Measurements from ENCODE around the gene MAPT. TPM values are rescaled to one million over a fixed set of nuclear protein-coding genes. Genes with fewer than 3 reads are reported as not detected.

MAPT gene
- total RNA-seq, 1 experiment from 2014 or later = 8.3 TPM

DNA sequence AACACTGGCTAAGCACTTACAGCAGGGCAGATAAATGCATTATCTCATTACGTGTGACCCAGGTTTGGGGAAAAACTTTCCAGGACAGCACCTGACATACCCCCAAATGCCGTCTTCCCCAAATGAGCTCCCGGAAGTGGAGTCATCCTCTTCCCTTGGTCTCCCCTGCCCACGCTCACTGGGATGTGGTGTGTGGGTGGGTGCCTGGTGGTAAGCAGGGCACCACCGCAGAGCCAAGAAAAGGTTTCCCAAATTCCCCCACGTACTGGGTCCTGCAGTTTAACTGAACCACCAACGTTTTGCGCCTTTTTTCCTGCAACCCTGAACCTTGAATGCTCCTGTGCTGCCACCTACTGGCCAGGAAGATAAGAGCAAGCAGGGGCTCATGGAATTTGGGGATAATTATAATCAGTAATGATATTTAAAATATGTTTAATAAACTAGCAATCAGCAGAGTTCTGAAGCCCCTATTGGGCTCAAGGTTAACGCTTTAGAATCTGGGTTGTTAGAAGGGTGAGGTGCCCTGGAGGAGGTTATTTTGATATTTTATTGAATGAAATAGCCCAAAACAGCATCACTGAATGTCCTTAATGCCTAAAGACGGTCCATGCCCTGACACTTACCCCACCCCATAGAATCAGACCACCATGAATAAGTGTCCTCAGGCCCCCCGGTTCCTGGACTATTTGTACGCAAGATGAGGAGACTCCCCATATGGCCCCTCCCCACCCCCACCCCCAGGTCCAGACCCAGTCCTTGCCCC, 41.6 kb upstream of the MAPT start:
- intact Hi-C loops (cut with micrococcal nuclease; ENCODE audit: unreplicated experiment) = no loop called here
- Histone ChIP-seq H3K27me3 (replicated peaks; ENCODE audit: insufficient read depth, low read depth, low read length, poor library complexity) (no peaks in the 10 kb centered on the region), H3K4me1 (ENCODE audit: insufficient read depth, low read length, poor library complexity, severe bottlenecking) (no peaks in the 10 kb centered on the region), H3K27ac (ENCODE audit: low read depth, low read length, poor library complexity, severe bottlenecking) (no peak overlapping the region), H3K9me3 (ENCODE audit: low read depth, low read length, poor library complexity, severe bottlenecking) (no peaks in the 10 kb centered on the region), H3K4me3 (ENCODE audit: low read depth, low read length, poor library complexity, severe bottlenecking) (no peak overlapping the region), H3K36me3 (ENCODE audit: insufficient read depth, low read length, poor library complexity, severe bottlenecking) (no peaks in the 10 kb centered on the region)
- TF ChIP-seq CTCF (conservative IDR thresholded peaks at IDR 0.05; ENCODE audit: low read depth, low read length) = peak; percentile 76
- no peak for TF ChIP-seq EZH2 (IDR thresholded peaks at IDR 0.05; ENCODE audit: borderline replicate concordance, low read depth, low read length, poor library complexity, severe bottlenecking)
- DNase-seq (ENCODE audit: low spot score) = peak; percentile 58
- BruUV-seq (replicated peaks) = no TSS peak
- CTCF ChIA-PET = interaction anchor here (1.5 kb wide), 1 partner anchor 434 kb away, joined by 3 read pairs; no protein-coding TSS in a partner anchor
- POLR2A ChIA-PET (ENCODE audit: low non-redundant PET) = no interaction called here

- no TSS peak for BruUV-seq (replicated peaks)
- POLR2A ChIA-PET (ENCODE audit: low non-redundant PET) = no interaction called here
- TF ChIP-seq EZH2 (IDR thresholded peaks at IDR 0.05; ENCODE audit: borderline replicate concordance, low read depth, low read length, poor library complexity, severe bottlenecking) (no peak), CTCF (conservative IDR thresholded peaks at IDR 0.05; ENCODE audit: low read depth, low read length) (no peak)
- no peaks in the 10 kb centered on the region for H3K9me3 ChIP-seq (ENCODE audit: low read depth, low read length, poor library complexity, severe bottlenecking)
- no peaks in the 10 kb centered on the region for H3K36me3 ChIP-seq (ENCODE audit: insufficient read depth, low read length, poor library complexity, severe bottlenecking)
- no peak for DNase-seq (ENCODE audit: low spot score)
- H3K4me3 ChIP-seq (ENCODE audit: low read depth, low read length, poor library complexity, severe bottlenecking) = no peak overlapping the region
- CTCF ChIA-PET = no interaction called here
- intact Hi-C loops (cut with micrococcal nuclease; ENCODE audit: unreplicated experiment) = no loop called here
- H3K27me3 ChIP-seq (replicated peaks; ENCODE audit: insufficient read depth, low read depth, low read length, poor library complexity) = no peaks in the 10 kb centered on the region
- no peaks in the 10 kb centered on the region for H3K4me1 ChIP-seq (ENCODE audit: insufficient read depth, low read length, poor library complexity, severe bottlenecking)
- no peak overlapping the region for H3K27ac ChIP-seq (ENCODE audit: low read depth, low read length, poor library complexity, severe bottlenecking)
Observed at GRCh38 chr17:45854209-45854608, 40.1 kb upstream of the MAPT start.

GRCh38 chr17:45855691-45856336, 38.5 kb upstream of the MAPT start:
- intact Hi-C loops (cut with micrococcal nuclease; ENCODE audit: unreplicated experiment) = no loop called here
- H3K9me3 ChIP-seq (ENCODE audit: low read depth, low read length, poor library complexity, severe bottlenecking) = no peaks in the 10 kb centered on the region
- TF ChIP-seq CTCF (conservative IDR thresholded peaks at IDR 0.05; ENCODE audit: low read depth, low read length) (no peak), EZH2 (IDR thresholded peaks at IDR 0.05; ENCODE audit: borderline replicate concordance, low read depth, low read length, poor library complexity, severe bottlenecking) (no peak)
- ChIA-PET POLR2A (ENCODE audit: low non-redundant PET) (interaction anchor here (0.5 kb wide), 1 partner anchor 245 kb away, joined by 3 read pairs; no protein-coding TSS in a partner anchor), CTCF (no interaction called here)
- no peak overlapping the region for H3K27ac ChIP-seq (ENCODE audit: low read depth, low read length, poor library complexity, severe bottlenecking)
- no peaks in the 10 kb centered on the region for H3K27me3 ChIP-seq (replicated peaks; ENCODE audit: insufficient read depth, low read depth, low read length, poor library complexity)
- BruUV-seq (replicated peaks) = no TSS peak
- no peak for DNase-seq (ENCODE audit: low spot score)
- no peak overlapping the region for H3K4me3 ChIP-seq (ENCODE audit: low read depth, low read length, poor library complexity, severe bottlenecking)
- no peaks in the 10 kb centered on the region for H3K36me3 ChIP-seq (ENCODE audit: insufficient read depth, low read length, poor library complexity, severe bottlenecking)
- H3K4me1 ChIP-seq (ENCODE audit: insufficient read depth, low read length, poor library complexity, severe bottlenecking) = no peaks in the 10 kb centered on the region

Data from A673 (cell line).